SK-N-SH (cell line): ENCODE measurements around the gene HUS1B. TPM values are rescaled to one million over a fixed set of nuclear protein-coding genes. Genes with fewer than 3 reads are reported as not detected.

Source experiments
- CTCF ChIA-PET: fragments of 300-600, 350-600 bp; formaldehyde crosslinking; extraction: SDS; loops from one replicate; lab custom pipeline; 2021; lab: Yijun Ruan, JAX
- POLR2A ChIA-PET: fragments of 350-600 bp; sonication (Branson Sonifier 250); formaldehyde crosslinking; extraction: SDS; loops from one replicate; lab custom pipeline; 2020; ENCODE audit warnings: antibody characterized with exemption, inconsistent platforms; lab: Yijun Ruan, JAX
- DNase-seq: peaks from one replicate; pipeline ENCODE4 v3.0.0; 2012
- H2AFZ ChIP-seq: fragments of 200-600 bp; sonication (generic); 2 replicates; pipeline ENCODE4 v1.8.1; 2016; ENCODE audit warnings: antibody characterized with exemption, mild to moderate bottlenecking, low read depth
- H3F3A ChIP-seq: fragments of 200-600 bp; sonication (generic); replicated peaks from 2 replicates; pipeline ENCODE3; 2016; ENCODE audit warnings: antibody characterized with exemption, mild to moderate bottlenecking; ENCODE audit not compliant: insufficient read depth
- H3K27ac ChIP-seq, 2 experiments: fragments of 200-500 bp in 1 of 2; fragments of 200-600 bp in 1 of 2; sonication (Bioruptor generic) in 1 of 2; sonication (generic), shearing (Covaris generic) in 1 of 2; 2 replicates each; pipeline versions ENCODE4 v1.5.1 to v1.6.1; 2014 to 2016; ENCODE audit warnings: low read depth in 2 of 2, inconsistent platforms in 1 of 2, low read length in 1 of 2, mild to moderate bottlenecking in 1 of 2, mixed read lengths in 1 of 2
- H3K27me3 ChIP-seq: fragments of 200-600 bp; sonication (generic), shearing (Covaris generic); 2 replicates; pipeline ENCODE4 v1.6.1; 2016; ENCODE audit warnings: mixed run types; ENCODE audit not compliant: insufficient read depth
- H3K36me3 ChIP-seq, 2 experiments: fragments of 200-500 bp in 1 of 2; fragments of 200-600 bp in 1 of 2; sonication (Bioruptor generic) in 1 of 2; sonication (generic) in 1 of 2; replicated peaks in 1 of 2; 2 replicates each; pipeline versions ENCODE3 to v1.5.1; 2014 to 2016; ENCODE audit warnings: low read length in 1 of 2, mild to moderate bottlenecking in 1 of 2; ENCODE audit not compliant: insufficient read depth in 2 of 2, control insufficient read depth in 1 of 2
- H3K4me1 ChIP-seq, 2 experiments: fragments of 200-500 bp in 1 of 2; fragments of 200-600 bp in 1 of 2; sonication (Bioruptor generic) in 1 of 2; sonication (generic), shearing (Covaris generic) in 1 of 2; 2 replicates each; pipeline versions ENCODE4 v1.5.1 to v1.6.1; 2014 to 2016; ENCODE audit warnings: low read depth in 1 of 2, low read length in 1 of 2, mixed run types in 1 of 2; ENCODE audit not compliant: insufficient read depth in 2 of 2, control insufficient read depth in 1 of 2
- H3K4me2 ChIP-seq: fragments of 200-600 bp; sonication (generic), shearing (Covaris generic); 2 replicates; pipeline ENCODE4 v1.6.1; 2017; ENCODE audit warnings: mixed run types
- H3K4me3 ChIP-seq, 2 experiments: fragments of 200-500 bp in 1 of 2; fragments of 200-600 bp in 1 of 2; sonication (Bioruptor generic) in 1 of 2; sonication (generic), shearing (Covaris generic) in 1 of 2; 2 replicates each; pipeline versions ENCODE4 v1.5.1 to v1.8.1; 2014 to 2016; ENCODE audit warnings: low read depth in 2 of 2, inconsistent platforms in 1 of 2, low read length in 1 of 2, mild to moderate bottlenecking in 1 of 2, mixed read lengths in 1 of 2, moderate library complexity in 1 of 2
- H3K79me2 ChIP-seq: fragments of 200-600 bp; sonication (generic); 2 replicates; pipeline ENCODE4 v1.8.1; 2017; ENCODE audit warnings: mild to moderate bottlenecking; ENCODE audit not compliant: insufficient read depth
- H3K9ac ChIP-seq: fragments of 200-600 bp; sonication (generic); 2 replicates; pipeline ENCODE4 v1.6.1; 2017; ENCODE audit warnings: mixed run types
- H3K9me2 ChIP-seq: fragments of 200-600 bp; sonication (generic); 2 replicates; pipeline ENCODE4 v1.6.1; 2017; ENCODE audit warnings: mixed run types
- H3K9me3 ChIP-seq: fragments of 200-600 bp; sonication (generic); 2 replicates; pipeline ENCODE4 v1.6.1; 2017; ENCODE audit warnings: mixed run types, mild to moderate bottlenecking, moderate library complexity
- H4K20me1 ChIP-seq: fragments of 200-600 bp; sonication (generic); 2 replicates; pipeline ENCODE4 v1.6.1; 2017; ENCODE audit warnings: mild to moderate bottlenecking, mixed run types; ENCODE audit not compliant: insufficient read depth
- EP300 ChIP-seq, 2 experiments: IDR thresholded peaks; 2 replicates each; pipeline versions ENCODE4 v1.4.0 to v1.6.1; 2012; ENCODE audit warnings: borderline replicate concordance in 1 of 2, low read depth in 1 of 2, low read length in 1 of 2
- EZH2phosphoT487 ChIP-seq: fragments of 200-600 bp; sonication (generic); IDR thresholded peaks from 2 replicates; pipeline ENCODE4 v1.6.1; 2017; ENCODE audit warnings: low read depth, mixed run types, mild to moderate bottlenecking, antibody characterized with exemption, moderate library complexity, borderline replicate concordance
- FOSL2 ChIP-seq: IDR thresholded peaks from 2 replicates; pipeline ENCODE4 v1.4.0; 2012; ENCODE audit warnings: low read depth, mild to moderate bottlenecking, moderate library complexity, borderline replicate concordance
- FOXJ3 ChIP-seq: sonication (generic); formaldehyde crosslinking; IDR thresholded peaks from 2 replicates; pipeline ENCODE4 v1.5.1; 2020; ENCODE audit warnings: mild to moderate bottlenecking, missing genetic modification reagents
- FOXM1 ChIP-seq: IDR thresholded peaks from 2 replicates; pipeline ENCODE4 v1.4.0; 2012; ENCODE audit warnings: low read depth, mild to moderate bottlenecking
- GABPA ChIP-seq: IDR thresholded peaks from 2 replicates; pipeline ENCODE4 v1.4.0; 2012; ENCODE audit warnings: low read depth, mild to moderate bottlenecking
- GATA2 ChIP-seq: sonication (generic); formaldehyde crosslinking; IDR thresholded peaks from 2 replicates; pipeline ENCODE4 v1.5.0; 2020; ENCODE audit warnings: mild to moderate bottlenecking, missing genetic modification reagents
- IRF3 ChIP-seq: fragments of 150-350 bp; IDR thresholded peaks from 2 replicates; pipeline ENCODE4 v1.6.1; 2016; ENCODE audit warnings: mild to moderate bottlenecking, low read depth, low read length
- MEF2A ChIP-seq: IDR thresholded peaks from 2 replicates; pipeline ENCODE4 v1.4.0; 2012; ENCODE audit warnings: low read depth, borderline replicate concordance
- MXI1 ChIP-seq: IDR thresholded peaks from 2 replicates; pipeline ENCODE4 v1.6.1; 2012; ENCODE audit warnings: mild to moderate bottlenecking, low read depth, low read length, improper control_type of control experiment
- NFIC ChIP-seq: IDR thresholded peaks from 2 replicates; pipeline ENCODE4 v1.4.0; 2012; ENCODE audit warnings: borderline replicate concordance
- NRF1 ChIP-seq: IDR thresholded peaks from 2 replicates; pipeline ENCODE4 v1.6.1; 2012; ENCODE audit warnings: low read depth, mild to moderate bottlenecking, low read length
- PBX3 ChIP-seq: IDR thresholded peaks from 2 replicates; pipeline ENCODE4; 2012
- RAD21 ChIP-seq: IDR thresholded peaks from 2 replicates; pipeline ENCODE4 v1.6.1; 2012; ENCODE audit warnings: mild to moderate bottlenecking, low read length
- RCOR1 ChIP-seq: fragments of 150-350 bp; IDR thresholded peaks from 2 replicates; pipeline ENCODE4 v1.6.1; 2017; ENCODE audit warnings: antibody characterized with exemption, low read length
- RXRA ChIP-seq: IDR thresholded peaks from 2 replicates; pipeline ENCODE4 v1.4.0; 2012; ENCODE audit warnings: low read depth, mild to moderate bottlenecking, borderline replicate concordance
- SMC3 ChIP-seq: IDR thresholded peaks from 2 replicates; pipeline ENCODE4 v1.6.1; 2012; ENCODE audit warnings: low read depth, low read length, improper control_type of control experiment
- TAF1 ChIP-seq: IDR thresholded peaks from 2 replicates; pipeline ENCODE4 v1.6.1; 2012; ENCODE audit warnings: low read depth, mild to moderate bottlenecking, low read length, moderate library complexity, borderline replicate concordance
- TCF12 ChIP-seq: IDR thresholded peaks from 2 replicates; pipeline ENCODE4 v1.4.0; 2012
- TEAD4 ChIP-seq: IDR thresholded peaks from 2 replicates; pipeline ENCODE4 v1.4.0; 2012; ENCODE audit warnings: mild to moderate bottlenecking, borderline replicate concordance; ENCODE audit not compliant: insufficient read depth
- USF2 ChIP-seq: fragments of 150-350 bp; IDR thresholded peaks from 2 replicates; pipeline ENCODE4 v1.6.1; 2017; ENCODE audit warnings: antibody characterized with exemption, low read length, low read depth, borderline replicate concordance
- YY1 ChIP-seq: IDR thresholded peaks from 2 replicates; pipeline ENCODE4 v1.4.0; 2012; ENCODE audit warnings: low read depth, mild to moderate bottlenecking
- ZBTB33 ChIP-seq: IDR thresholded peaks from 2 replicates; pipeline ENCODE4 v1.4.0; 2012; ENCODE audit warnings: low read depth, borderline replicate concordance
- WGBS: methylation state at CpG from one replicate; pipeline ENCODE4 v1.1.6; 2017; ENCODE audit warnings: low lambda C conversion rate; 5-methylcytosine and 5-hydroxymethylcytosine counted together
- polyA plus RNA-seq, 3 experiments: library from polyadenylated mRNA; depleted of rRNA; stranded (reverse); fragments of >200 nt; gene quantifications; 2 replicates each; pipeline ENCODE4 v1.2.3, GENCODE V29; 2012
- TF ChIP-seq, protein P1 (sequence below): IDR thresholded peaks from 2 replicates; pipeline ENCODE4 v1.4.0; 2012; ENCODE audit warnings: low read depth

HUS1B gene
- polyA plus RNA-seq, 1 of the 3 experiments (the other 2 are of a cell fraction): 0.30 TPM

DNA sequence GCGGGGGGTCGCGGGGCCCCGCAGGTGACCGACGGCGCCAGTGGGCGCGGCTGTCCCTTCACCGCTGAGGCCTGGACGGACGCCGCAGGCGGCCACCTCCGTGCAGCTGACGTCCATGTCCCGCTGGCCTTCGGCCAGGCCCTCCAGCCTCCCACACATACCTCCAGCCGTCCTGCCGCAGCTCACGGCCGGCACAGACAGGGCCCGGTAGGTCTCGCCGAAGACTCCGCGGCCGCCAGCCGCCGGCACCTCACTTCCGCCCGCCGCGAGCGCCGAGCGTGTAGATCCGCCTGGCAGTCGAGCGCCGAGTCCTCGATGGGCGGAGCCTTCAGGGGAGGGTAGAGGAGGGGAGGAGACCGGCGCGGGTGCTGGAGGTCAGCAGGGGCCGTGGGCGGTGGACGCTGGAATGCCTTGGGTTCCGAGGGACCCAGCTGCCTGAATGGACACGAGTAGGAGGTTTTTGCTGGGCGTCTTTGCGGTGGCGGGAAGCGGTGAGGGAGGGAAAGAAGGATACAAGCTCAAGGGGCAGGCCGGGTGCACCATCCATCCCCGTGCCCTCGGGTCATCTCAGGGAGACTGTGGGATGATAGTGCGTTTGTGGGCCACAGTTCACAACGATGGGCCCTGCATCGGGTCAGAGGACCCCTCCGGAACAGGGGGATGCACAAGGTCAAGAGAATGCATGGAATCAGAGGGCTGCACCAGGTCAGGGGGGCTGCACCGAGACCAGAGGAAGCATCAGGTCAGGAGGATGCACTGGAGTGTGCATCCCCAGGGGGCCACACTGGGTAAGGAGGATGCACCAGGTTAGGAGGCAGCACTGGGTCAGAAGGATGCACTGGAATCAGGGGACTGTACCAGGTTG is 36.2 kb upstream of the HUS1B start, which contains the start of gene EXOC2:
TSS of gene EXOC2 (minus strand) at position 282 of the 865 bp plus-strand sequence. CDS start 55,321 bp downstream, outside the sequence.
- ChIA-PET POLR2A (no interaction called here), CTCF (interaction anchor here (0.9 to 1.7 kb wide), 2 partner anchors 10 to 29 kb away, joined by 3 to 6 read pairs; no protein-coding TSS in a partner anchor)
- Histone ChIP-seq H3K36me3 (peaks cover 3 to 7% of the 10 kb centered on the region in 2 experiments), H3K9me2 (no peaks in the 10 kb centered on the region), H3K4me3 (peak within 1 kb of the TSS; percentile 90 to 93), H3K27ac (peak within 1 kb of the TSS; percentile 52 to 81; a peak in 2 of 4 replicates), H2AFZ (peak within 1 kb of the TSS; percentile 100), H3K9me3 (no peaks in the 10 kb centered on the region), H3F3A (no peaks in the 10 kb centered on the region), H3K9ac (peak within 1 kb of the TSS; percentile 68), H3K4me1 (peaks cover 6 to 8% of the 10 kb centered on the region in 2 experiments; a peak in 3 of 4 replicates), H3K4me2 (peak within 1 kb of the TSS; percentile 99), H3K27me3 (no peaks in the 10 kb centered on the region), H3K79me2 (peaks cover 41% of the 10 kb centered on the region), H4K20me1 (peaks cover 7% of the 10 kb centered on the region; the same call in 1 of the 2 replicates)
- 0% methylated on average over 43 of the region's 63 CpGs for WGBS
- DNase-seq: peak; percentile 94
- TF ChIP-seq EZH2phosphoT487 (no peak), TEAD4 (no peak), RAD21 (no peak), USF2 (no peak), YY1 (peak; percentile 81), EP300 (IDR thresholded peaks at IDR 0.05; ENCODE audit: borderline replicate concordance in 1 of 2, low read depth in 1 of 2, low read length in 1 of 2) (peak in 1 of 2 experiments; percentile 12; a peak in 1 of 4 replicates), TAF1 (peak; percentile 71; the same call in 1 of the 2 replicates), PBX3 (no peak), ZBTB33 (no peak), NRF1 (no peak), SMC3 (no peak), MEF2A (no peak), TCF12 (no peak), RCOR1 (0 out of 2 replicates have a peak, but pooled peaks have one; percentile 29), RXRA (no peak), NFIC (peak; percentile 27), IRF3 (no peak), FOSL2 (no peak), GABPA (peak; percentile 83), FOXM1 (no peak), MXI1 (peak; percentile 27; the same call in 1 of the 2 replicates), FOXJ3 (CRISPR knock-in tag) (no peak), GATA2 (CRISPR knock-in tag) (no peak)
- TF ChIP-seq, protein P1, sequence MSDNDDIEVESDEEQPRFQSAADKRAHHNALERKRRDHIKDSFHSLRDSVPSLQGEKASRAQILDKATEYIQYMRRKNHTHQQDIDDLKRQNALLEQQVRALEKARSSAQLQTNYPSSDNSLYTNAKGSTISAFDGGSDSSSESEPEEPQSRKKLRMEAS: peak; percentile 71
